Activated effector memory CD4-positive, alpha-beta T cell treated with Interleukin-2 at 50 U/mL for 16 hours (primary cell): ENCODE data around the gene PCDH9.

Source experiments
- DNase-seq: peaks from one replicate; pipeline ENCODE4 v3.0.0-alpha.2; 2020

Gene PCDH9

DNA sequence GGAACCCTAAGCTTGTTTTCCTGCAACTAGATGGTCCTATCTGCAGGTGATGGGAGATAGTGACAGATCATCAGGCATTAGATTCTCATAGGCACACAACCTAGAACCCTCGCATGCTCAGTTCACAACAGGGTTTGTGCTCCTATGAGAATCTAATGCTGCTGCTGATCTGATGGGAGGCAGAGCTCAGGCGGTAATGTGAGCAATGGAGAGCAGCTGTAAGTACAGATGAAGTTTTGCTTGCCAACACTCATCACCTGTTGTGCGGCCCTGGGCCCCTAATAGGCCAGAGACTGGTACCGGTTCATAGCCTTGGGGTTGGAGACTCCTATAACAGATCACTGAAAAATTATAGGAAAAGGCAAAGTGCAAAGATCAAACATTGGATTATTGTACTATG lies 267.2 kb downstream of the PCDH9 start:
- no peak for DNase-seq

- DNase-seq: no peak
Observed at GRCh38 chr13:66958611-66959010, 271.5 kb downstream of the PCDH9 start.

- no peak for DNase-seq
Observed at GRCh38 chr13:66952507-66952906, 277.6 kb downstream of the PCDH9 start.

DNA sequence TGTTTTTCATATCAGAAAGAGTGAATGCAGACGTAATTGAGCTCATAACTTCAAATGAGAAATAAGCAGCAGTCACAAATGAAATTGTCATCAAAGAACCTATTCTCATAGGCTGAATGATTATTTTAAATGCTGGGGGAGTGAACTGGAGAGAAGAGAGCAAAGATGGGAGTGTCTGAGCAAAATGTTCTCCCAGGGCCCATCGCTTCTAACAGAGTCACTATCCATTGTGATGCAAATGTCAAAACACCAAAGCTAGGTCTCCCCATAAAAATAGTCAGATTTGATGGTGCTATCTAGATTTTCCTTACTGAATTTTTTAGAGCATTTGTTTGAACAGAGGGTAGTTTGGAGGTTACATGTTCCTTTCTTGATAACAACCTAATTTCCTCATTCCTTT lies 278.7 kb downstream of the PCDH9 start:
- no peak for DNase-seq

- DNase-seq: no peak
Observed at GRCh38 chr13:66950666-66951065, 279.5 kb downstream of the PCDH9 start.

- DNase-seq: no peak
Observed at GRCh38 chr13:66948910-66949309, 281.2 kb downstream of the PCDH9 start.

GRCh38 chr13:66943530-66943929 lies 286.6 kb downstream of the PCDH9 start:
- no peak for DNase-seq

GRCh38 chr13:66940113-66940512 lies 290.0 kb downstream of the PCDH9 start:
- no peak for DNase-seq

DNA sequence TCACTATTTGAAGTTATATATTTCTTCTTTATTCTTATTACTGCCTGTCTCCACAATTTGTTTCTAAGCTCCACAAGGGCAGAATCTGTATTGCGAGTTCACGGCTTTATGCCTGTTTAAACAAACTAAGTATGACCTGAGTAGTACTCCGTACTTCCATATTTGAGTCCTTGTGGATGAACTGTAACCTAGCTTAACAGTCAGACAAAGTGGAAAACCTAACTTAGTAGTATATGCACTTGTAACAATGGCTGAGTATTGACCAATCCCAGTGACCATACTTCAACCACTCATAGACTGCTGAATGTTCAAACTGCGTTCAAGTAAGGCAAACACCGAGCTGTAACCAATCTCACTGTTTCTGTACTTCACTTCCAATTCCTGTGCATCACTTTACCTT lies 292.7 kb downstream of the PCDH9 start:
- DNase-seq: no peak

DNA sequence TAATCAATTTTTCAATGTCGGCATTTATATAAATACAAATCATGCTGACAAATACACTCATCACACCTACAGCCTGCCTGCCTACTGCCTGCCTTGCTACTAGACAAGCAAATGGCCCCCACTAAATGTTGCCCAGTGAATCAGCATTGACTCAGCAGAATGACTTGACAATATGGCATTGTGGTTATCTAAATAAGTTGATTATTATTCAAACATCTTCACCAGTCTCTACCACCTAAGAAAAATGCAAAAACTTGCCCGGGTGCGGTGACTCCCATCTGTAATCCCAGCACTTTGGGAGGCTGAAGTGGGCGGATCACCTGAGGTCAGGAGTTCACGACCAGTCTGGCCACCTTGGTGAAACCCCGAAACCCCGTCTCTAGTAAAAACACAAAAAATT lies 296.1 kb downstream of the PCDH9 start:
- no peak for DNase-seq

DNA sequence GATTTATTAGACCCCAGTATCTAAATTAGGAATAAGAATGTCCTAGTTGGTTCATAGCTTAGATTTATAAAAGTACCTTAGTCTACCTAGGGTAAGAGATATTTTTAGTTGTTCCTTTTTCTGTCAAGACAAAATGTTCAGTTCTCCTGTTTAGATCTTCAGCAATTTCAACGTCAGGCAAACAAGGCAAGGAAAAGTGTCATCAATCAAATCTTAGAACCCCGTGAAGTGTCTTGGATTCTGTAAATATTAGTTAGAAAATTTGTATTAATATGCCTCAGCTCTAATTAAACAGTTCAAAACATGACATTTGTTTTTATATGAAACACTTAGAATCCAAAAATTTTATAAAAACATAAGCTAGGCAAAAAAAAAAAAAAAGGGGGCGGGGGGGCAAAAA lies 296.6 kb downstream of the PCDH9 start:
- no peak for DNase-seq

GRCh38 chr13:66927562-66927961 lies 302.6 kb downstream of the PCDH9 start:
- DNase-seq: no peak

- DNase-seq: no peak
Observed at GRCh38 chr13:66926851-66927524, 303.1 kb downstream of the PCDH9 start.

- DNase-seq: no peak
Observed at GRCh38 chr13:66926200-66926850, 303.8 kb downstream of the PCDH9 start.

DNA sequence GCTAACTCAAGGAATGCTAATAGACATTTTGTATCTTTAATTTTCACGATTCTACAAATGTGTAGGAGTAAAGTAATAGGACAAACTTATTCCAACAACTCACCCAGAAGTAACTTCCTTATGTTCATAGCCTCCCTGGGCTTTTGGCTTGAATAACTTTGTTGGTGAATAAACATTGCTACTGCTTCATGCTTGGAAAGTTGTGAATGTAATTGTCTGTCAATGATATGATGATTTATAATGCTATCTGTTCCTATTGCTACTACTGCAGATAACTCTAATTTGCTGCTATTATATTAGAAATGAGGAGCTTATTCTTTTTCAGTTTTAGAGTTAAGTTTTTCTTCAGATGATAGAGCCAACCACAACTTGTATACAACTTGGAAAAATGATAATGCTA lies 307.7 kb downstream of the PCDH9 start:
- DNase-seq: no peak

DNA sequence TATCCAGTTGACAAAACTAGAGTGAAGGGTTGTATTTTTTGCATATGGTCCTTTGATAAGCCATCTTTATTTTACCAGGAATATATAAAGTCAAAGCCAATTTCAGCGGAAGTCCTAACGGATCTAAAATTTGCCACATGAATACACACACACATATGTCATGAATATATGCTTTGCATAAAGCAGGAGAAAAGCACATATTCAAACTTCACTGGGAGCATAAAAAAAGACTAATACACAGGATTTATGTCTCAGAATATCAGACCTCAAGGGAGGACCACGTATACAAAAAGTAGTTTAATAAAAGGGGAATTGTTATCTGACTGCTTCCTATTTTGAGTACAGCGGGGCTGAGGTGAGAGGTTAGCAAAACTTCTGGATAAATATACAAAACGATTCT lies 308.7 kb downstream of the PCDH9 start:
- no peak for DNase-seq

GRCh38 chr13:66915596-66916185 lies 314.4 kb downstream of the PCDH9 start:
- DNase-seq: no peak

GRCh38 chr13:66914155-66914554 lies 316.0 kb downstream of the PCDH9 start:
- no peak for DNase-seq

DNA sequence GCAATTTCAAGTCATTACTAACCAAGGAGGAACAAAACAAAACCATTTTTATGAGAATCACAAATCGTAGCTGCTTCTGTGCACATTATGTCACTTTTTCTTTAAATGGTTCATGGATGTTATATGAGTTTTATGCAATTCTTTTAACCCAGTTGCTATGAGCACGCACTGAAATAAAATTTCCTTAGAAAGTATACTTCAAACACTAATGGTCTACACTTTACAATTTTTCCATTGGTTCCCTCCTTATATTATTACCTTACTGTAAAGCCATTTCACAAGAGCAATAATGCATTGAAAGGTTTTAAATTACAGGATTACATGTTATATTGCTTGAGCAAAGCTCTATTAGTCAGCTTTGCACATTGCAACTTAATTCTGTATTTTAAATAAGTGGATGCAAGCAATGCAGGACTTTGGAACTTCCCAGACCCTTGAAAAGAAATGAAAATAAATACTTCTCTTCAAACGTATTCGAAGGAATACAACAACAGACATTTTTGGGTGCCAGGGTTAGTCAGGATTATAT lies 318.7 kb downstream of the PCDH9 start:
- DNase-seq: no peak

GRCh38 chr13:66899955-66900354 lies 330.2 kb downstream of the PCDH9 start:
- no peak for DNase-seq

DNA sequence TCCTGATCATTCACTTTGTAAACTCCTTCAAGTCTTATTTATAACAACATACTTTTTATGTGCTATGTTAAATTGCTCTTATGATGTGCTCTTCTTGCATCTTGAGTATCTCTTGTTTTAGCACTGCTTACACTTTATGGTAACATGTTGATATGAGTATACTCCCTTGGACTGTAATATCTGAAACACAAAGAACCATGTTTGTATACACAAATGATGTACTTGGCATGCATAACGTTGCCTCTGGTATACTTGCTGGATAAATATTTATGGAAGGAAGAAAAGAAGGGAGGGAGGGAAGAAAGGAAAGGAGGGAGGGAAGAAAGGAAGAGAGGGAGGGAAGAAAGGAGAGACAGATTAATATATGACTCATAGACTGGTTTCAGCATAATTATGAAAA lies 333.2 kb downstream of the PCDH9 start:
- no peak for DNase-seq

- DNase-seq: no peak
Observed at GRCh38 chr13:66895780-66896179, 334.4 kb downstream of the PCDH9 start.

- no peak for DNase-seq
Observed at GRCh38 chr13:66895320-66895719, 334.8 kb downstream of the PCDH9 start.

DNA sequence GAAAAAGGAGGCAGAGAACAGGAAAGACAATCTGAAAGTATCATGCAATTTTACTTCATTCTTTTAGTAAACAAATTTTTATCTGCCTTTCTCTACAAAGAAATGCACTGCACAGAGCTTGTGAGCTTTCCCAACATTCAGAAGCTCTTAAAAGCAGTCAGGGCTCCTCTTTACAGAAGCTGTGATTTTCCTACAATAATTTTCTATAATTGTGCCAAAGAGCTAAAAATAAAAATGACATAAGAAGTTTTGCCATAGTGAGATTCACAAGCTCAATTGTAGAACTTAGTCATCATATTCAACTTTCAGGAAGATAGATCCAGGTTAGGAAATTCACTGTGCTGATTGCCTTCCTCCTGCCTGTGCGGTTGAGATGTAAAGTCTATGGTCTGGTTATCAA lies 341.4 kb downstream of the PCDH9 start:
- no peak for DNase-seq
